GM21717 (cell line): ENCODE data around the gene EMC9.

Experiments
- ATAC-seq: cut with Tn5 transposase; IDR thresholded peaks from one replicate; pipeline ENCODE4 v1.9.1; 2021; ENCODE audit warnings: mild to moderate bottlenecking, moderate library complexity; ENCODE audit not compliant: unreplicated experiment

EMC9 gene

GRCh38 chr14:24177041-24177825, 35.8 kb upstream of the EMC9 start:
- no peak for ATAC-seq

- ATAC-seq: no peak
These were observed 35.2 kb upstream of the EMC9 start for GRCh38 chr14:24176599-24176998.

- ATAC-seq: no peak
These were observed 31.5 kb upstream of the EMC9 start for GRCh38 chr14:24172871-24173281.

- no peak for ATAC-seq
These were observed 31.0 kb upstream of the EMC9 start for GRCh38 chr14:24172261-24172860.

GRCh38 chr14:24171422-24172260, 30.2 kb upstream of the EMC9 start, which contains the start of gene REC8:
REC8 (plus strand) TSS chr14:24172080; CDS start chr14:24172553, 473 bp downstream.
- peak; percentile 63 for ATAC-seq

- no peak for ATAC-seq
These were observed 26.2 kb upstream of the EMC9 start for GRCh38 chr14:24167469-24168114.

- no peak for ATAC-seq
These were observed 24.4 kb upstream of the EMC9 start for GRCh38 chr14:24165785-24166184.

GRCh38 chr14:24164518-24164991, 23.2 kb upstream of the EMC9 start:
- no peak for ATAC-seq

- ATAC-seq: no peak
These were observed 20.7 kb upstream of the EMC9 start for GRCh38 chr14:24162093-24162492.

- peak; percentile 62 for ATAC-seq
These were observed 19.7 kb upstream of the EMC9 start, which contains the start of gene IRF9 for GRCh38 chr14:24160850-24161804. IRF9 (plus strand) TSS chr14:24161265; CDS start chr14:24162145, 880 bp downstream.

GRCh38 chr14:24160499-24160849, 19.1 kb upstream of the EMC9 start:
- no peak for ATAC-seq

- no peak for ATAC-seq
These were observed 18.5 kb upstream of the EMC9 start for GRCh38 chr14:24159777-24160498.

GRCh38 chr14:24157331-24157730, 15.9 kb upstream of the EMC9 start:
- no peak for ATAC-seq

- no peak for ATAC-seq
These were observed 15.4 kb upstream of the EMC9 start for GRCh38 chr14:24156840-24157239.

- no peak for ATAC-seq
These were observed 13.7 kb upstream of the EMC9 start for GRCh38 chr14:24155100-24155499.

GRCh38 chr14:24151404-24152080, 10.2 kb upstream of the EMC9 start:
- ATAC-seq: no peak

- ATAC-seq: no peak
These were observed 9.6 kb upstream of the EMC9 start for GRCh38 chr14:24150993-24151392.

GRCh38 chr14:24150567-24150966, 9.2 kb upstream of the EMC9 start:
- no peak for ATAC-seq

GRCh38 chr14:24150061-24150460, 8.7 kb upstream of the EMC9 start:
- ATAC-seq: no peak
